Measurements from ENCODE around the gene GRB14.

GRCh38 chr2:164593541-164593940 is 27.7 kb downstream of the GRB14 start:
- TF ChIP-seq CTCF (IDR thresholded peaks at IDR 0.05) (no peak), SIN3A (IDR thresholded peaks at IDR 0.05; ENCODE audit: borderline replicate concordance, insufficient read depth, low read depth, low read length) (no peak), POLR2AphosphoS5 (IDR thresholded peaks at IDR 0.05; ENCODE audit: low read depth, low read length) (no peak)
- TF ChIP-seq, protein P1, sequence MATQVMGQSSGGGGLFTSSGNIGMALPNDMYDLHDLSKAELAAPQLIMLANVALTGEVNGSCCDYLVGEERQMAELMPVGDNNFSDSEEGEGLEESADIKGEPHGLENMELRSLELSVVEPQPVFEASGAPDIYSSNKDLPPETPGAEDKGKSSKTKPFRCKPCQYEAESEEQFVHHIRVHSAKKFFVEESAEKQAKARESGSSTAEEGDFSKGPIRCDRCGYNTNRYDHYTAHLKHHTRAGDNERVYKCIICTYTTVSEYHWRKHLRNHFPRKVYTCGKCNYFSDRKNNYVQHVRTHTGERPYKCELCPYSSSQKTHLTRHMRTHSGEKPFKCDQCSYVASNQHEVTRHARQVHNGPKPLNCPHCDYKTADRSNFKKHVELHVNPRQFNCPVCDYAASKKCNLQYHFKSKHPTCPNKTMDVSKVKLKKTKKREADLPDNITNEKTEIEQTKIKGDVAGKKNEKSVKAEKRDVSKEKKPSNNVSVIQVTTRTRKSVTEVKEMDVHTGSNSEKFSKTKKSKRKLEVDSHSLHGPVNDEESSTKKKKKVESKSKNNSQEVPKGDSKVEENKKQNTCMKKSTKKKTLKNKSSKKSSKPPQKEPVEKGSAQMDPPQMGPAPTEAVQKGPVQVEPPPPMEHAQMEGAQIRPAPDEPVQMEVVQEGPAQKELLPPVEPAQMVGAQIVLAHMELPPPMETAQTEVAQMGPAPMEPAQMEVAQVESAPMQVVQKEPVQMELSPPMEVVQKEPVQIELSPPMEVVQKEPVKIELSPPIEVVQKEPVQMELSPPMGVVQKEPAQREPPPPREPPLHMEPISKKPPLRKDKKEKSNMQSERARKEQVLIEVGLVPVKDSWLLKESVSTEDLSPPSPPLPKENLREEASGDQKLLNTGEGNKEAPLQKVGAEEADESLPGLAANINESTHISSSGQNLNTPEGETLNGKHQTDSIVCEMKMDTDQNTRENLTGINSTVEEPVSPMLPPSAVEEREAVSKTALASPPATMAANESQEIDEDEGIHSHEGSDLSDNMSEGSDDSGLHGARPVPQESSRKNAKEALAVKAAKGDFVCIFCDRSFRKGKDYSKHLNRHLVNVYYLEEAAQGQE (IDR thresholded peaks at IDR 0.05; ENCODE audit: insufficient read depth in 1 of 2, low read depth in 2 of 2, low read length in 1 of 2): no peak

Measured in Panc1 (cell line).